Measurements from ENCODE around the gene RNF144A. TPM values are rescaled to one million over a fixed set of nuclear protein-coding genes. Genes with fewer than 3 reads are reported as not detected.

Gene RNF144A
- total RNA-seq, 1 experiment from 2014 or later: 10.6 TPM

DNA sequence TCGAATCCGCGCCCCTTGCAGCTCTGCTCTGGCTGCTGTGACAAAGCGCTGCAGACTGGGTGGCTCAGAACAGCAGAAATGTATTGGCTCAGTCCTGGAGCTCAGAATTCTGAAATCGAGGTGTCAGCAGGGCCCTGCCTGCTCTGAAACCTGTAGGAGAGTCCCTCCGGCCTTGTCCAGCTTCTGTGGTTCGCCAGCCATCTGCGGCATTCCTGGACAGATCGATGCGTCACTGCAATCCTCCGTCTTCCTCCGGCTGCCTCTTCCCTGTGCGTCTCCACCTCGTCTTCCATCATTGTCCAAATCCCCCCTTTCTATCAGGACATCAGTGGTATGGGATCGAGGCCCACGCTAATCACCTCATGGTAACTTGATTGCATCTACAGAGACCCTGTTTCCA, 115.2 kb downstream of the RNF144A start:
- no peak for DNase-seq
- H3K4me3 Mint-ChIP-seq: no peak overlapping the region
- no peak overlapping the region for H2BK12ac ChIP-seq (ENCODE audit: insufficient read length, low read depth, low read length)

More for the DNA sequence above, 115.2 kb downstream of the RNF144A start:
- peaks cover 0 to 2% of the 10 kb centered on the region in 2 experiments; a peak in 2 of 4 replicates for H3K4me1 Mint-ChIP-seq
- H3K9me3 Mint-ChIP-seq: no peaks in the 10 kb centered on the region
- no peaks in the 10 kb centered on the region for H4K20me1 ChIP-seq (ENCODE audit: control insufficient read depth, insufficient read depth, insufficient read length)
- H2BK15ac ChIP-seq (ENCODE audit: low read depth, low read length): no peak overlapping the region
- H3K9ac ChIP-seq (ENCODE audit: extremely low read depth, insufficient read length, low read length): no peak overlapping the region
- H3K27me3 ChIP-seq (ENCODE audit: insufficient read depth, low read length): no peaks in the 10 kb centered on the region
- no peak overlapping the region for H4K5ac ChIP-seq (ENCODE audit: insufficient read length, low read depth, low read length)
- no peaks in the 10 kb centered on the region for H3K4me1 ChIP-seq (ENCODE audit: insufficient read depth, low read length)
- no peaks in the 10 kb centered on the region for H3K79me2 ChIP-seq (ENCODE audit: insufficient read depth, low read length)
- H4K91ac ChIP-seq (ENCODE audit: insufficient read length, low read depth, low read length): no peak overlapping the region
- no peaks in the 10 kb centered on the region for H3K79me1 ChIP-seq (ENCODE audit: insufficient read depth, low read depth, low read length, poor library complexity, severe bottlenecking)
- H3K36me3 Mint-ChIP-seq (ENCODE audit: insufficient read depth in 1 of 3, low read depth in 3 of 3): peaks cover 4 to 18% (median 4%) of the 10 kb centered on the region in 3 experiments
- H2BK5ac ChIP-seq (ENCODE audit: insufficient read length, low read length): no peak overlapping the region
- H3T11ph ChIP-seq (ENCODE audit: low read length): no peak overlapping the region
- no CpG with 5 or more reads among the region's 16 CpGs for WGBS (ENCODE audit: extremely low coverage, insufficient read length, low lambda C conversion rate)
- H3K27ac ChIP-seq (ENCODE audit: insufficient read length, low read depth, low read length): no peak overlapping the region
- no peak overlapping the region for H3K56ac ChIP-seq (ENCODE audit: insufficient read length, low read depth, low read length)
- H2AFZ ChIP-seq (ENCODE audit: low read length): no peak overlapping the region
- H3K4ac ChIP-seq (ENCODE audit: low read depth, low read length): no peak overlapping the region
- H4K8ac ChIP-seq (replicated peaks; ENCODE audit: insufficient read length, low read depth, low read length): no peak overlapping the region
- H3K14ac ChIP-seq (ENCODE audit: insufficient read depth, low read length): no peak overlapping the region
- no peaks in the 10 kb centered on the region for H3K9me3 ChIP-seq (ENCODE audit: control insufficient read depth, low read depth, low read length)
- H2BK120ac ChIP-seq (ENCODE audit: low read depth, low read length, poor library complexity, severe bottlenecking): no peak overlapping the region
- H3K27ac Mint-ChIP-seq: no peak overlapping the region
- H3K27me3 Mint-ChIP-seq (ENCODE audit: low read depth): no peaks in the 10 kb centered on the region; the same call in 1 of the 2 replicates
- no peak overlapping the region for H3K18ac ChIP-seq (ENCODE audit: insufficient read length, low read depth, low read length)
- TF ChIP-seq, protein P1, sequence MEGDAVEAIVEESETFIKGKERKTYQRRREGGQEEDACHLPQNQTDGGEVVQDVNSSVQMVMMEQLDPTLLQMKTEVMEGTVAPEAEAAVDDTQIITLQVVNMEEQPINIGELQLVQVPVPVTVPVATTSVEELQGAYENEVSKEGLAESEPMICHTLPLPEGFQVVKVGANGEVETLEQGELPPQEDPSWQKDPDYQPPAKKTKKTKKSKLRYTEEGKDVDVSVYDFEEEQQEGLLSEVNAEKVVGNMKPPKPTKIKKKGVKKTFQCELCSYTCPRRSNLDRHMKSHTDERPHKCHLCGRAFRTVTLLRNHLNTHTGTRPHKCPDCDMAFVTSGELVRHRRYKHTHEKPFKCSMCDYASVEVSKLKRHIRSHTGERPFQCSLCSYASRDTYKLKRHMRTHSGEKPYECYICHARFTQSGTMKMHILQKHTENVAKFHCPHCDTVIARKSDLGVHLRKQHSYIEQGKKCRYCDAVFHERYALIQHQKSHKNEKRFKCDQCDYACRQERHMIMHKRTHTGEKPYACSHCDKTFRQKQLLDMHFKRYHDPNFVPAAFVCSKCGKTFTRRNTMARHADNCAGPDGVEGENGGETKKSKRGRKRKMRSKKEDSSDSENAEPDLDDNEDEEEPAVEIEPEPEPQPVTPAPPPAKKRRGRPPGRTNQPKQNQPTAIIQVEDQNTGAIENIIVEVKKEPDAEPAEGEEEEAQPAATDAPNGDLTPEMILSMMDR (conservative IDR thresholded peaks at IDR 0.05): no peak
- no peaks in the 10 kb centered on the region for H3K23me2 ChIP-seq (ENCODE audit: insufficient read length, low read depth, low read length, poor library complexity, severe bottlenecking)
- no peak overlapping the region for H3K4me2 ChIP-seq (ENCODE audit: insufficient read depth, insufficient read length, low read length)
- no peak overlapping the region for H2BK20ac ChIP-seq (ENCODE audit: low read depth, low read length, poor library complexity, severe bottlenecking)
- no peak overlapping the region for H2AK5ac ChIP-seq (ENCODE audit: insufficient read length, low read length)
- no peak overlapping the region for H3K23ac ChIP-seq (ENCODE audit: insufficient read length, low read depth, low read length)

All from H9 (cell line).